IMR-90 (cell line): ENCODE data around the gene DNAH9. TPM values are rescaled to one million over a fixed set of nuclear protein-coding genes. Genes with fewer than 3 reads are reported as not detected.

Experiments used
- ATAC-seq: fragments of 200-7000 bp; cut with Tn5 transposase; 2 replicates; pipeline ENCODE4 v1.9.1; 2020; ENCODE audit warnings: low read depth, mild to moderate bottlenecking, moderate library complexity
- BruUV-seq: library from RNA; stranded (reverse); fragments of 400-500 nt; replicated peaks from 2 replicates; lab custom pipeline; 2021; lab: Mats Ljungman, UMichigan
- CTCF ChIA-PET: fragments of 300-600 bp; formaldehyde crosslinking; extraction: SDS; loops from one replicate; lab custom pipeline; 2021; ENCODE audit warnings: antibody characterized with exemption; lab: Yijun Ruan, JAX
- POLR2A ChIA-PET: fragments of 300-600 bp; sonication (Branson Sonifier 250); formaldehyde crosslinking; loops from one replicate; lab custom pipeline; 2022; ENCODE audit warnings: antibody characterized with exemption; ENCODE audit not compliant: unreplicated experiment; lab: Charles Lee
- DNase-seq: peaks from one replicate; pipeline ENCODE4 v3.0.0; 2013
- H2AFZ ChIP-seq: replicated peaks from 2 replicates; pipeline ENCODE3; 2013; ENCODE audit warnings: low read length, mild to moderate bottlenecking; ENCODE audit not compliant: poor library complexity
- H2AK5ac ChIP-seq: 2 replicates; pipeline ENCODE4 v1.6.1; 2013; ENCODE audit warnings: low read depth, low read length, inconsistent platforms
- H2AK9ac ChIP-seq: replicated peaks from 2 replicates; pipeline ENCODE3; 2013; ENCODE audit warnings: mild to moderate bottlenecking, low read depth, low read length, moderate library complexity; ENCODE audit not compliant: poor library complexity
- H2BK120ac ChIP-seq: 2 replicates; pipeline ENCODE4 v1.6.1; 2013; ENCODE audit warnings: low read depth, low read length, inconsistent platforms
- H2BK15ac ChIP-seq: 3 replicates; pipeline ENCODE4 v1.6.1; 2013; ENCODE audit warnings: low read depth, low read length, inconsistent platforms
- H2BK20ac ChIP-seq: 2 replicates; pipeline ENCODE4 v1.6.1; 2013; ENCODE audit warnings: low read depth, mild to moderate bottlenecking, inconsistent platforms, low read length, moderate library complexity
- H2BK5ac ChIP-seq: 2 replicates; pipeline ENCODE4 v1.6.1; 2013; ENCODE audit warnings: mild to moderate bottlenecking, low read depth, low read length, inconsistent platforms; ENCODE audit not compliant: poor library complexity, severe bottlenecking
- H3K14ac ChIP-seq: replicated peaks from 2 replicates; pipeline ENCODE4 v1.6.1; 2013; ENCODE audit warnings: low read depth, low read length, inconsistent platforms
- H3K18ac ChIP-seq: 2 replicates; pipeline ENCODE4 v1.6.1; 2013; ENCODE audit warnings: low read depth, low read length, control low read depth
- H3K23ac ChIP-seq: 2 replicates; pipeline ENCODE4 v1.6.1; 2013; ENCODE audit warnings: low read depth, low read length, inconsistent platforms
- H3K27ac ChIP-seq: 2 replicates; pipeline ENCODE4 v1.5.1; 2013; ENCODE audit warnings: mild to moderate bottlenecking, control low read depth, low read length; ENCODE audit not compliant: insufficient read depth
- H3K27me3 ChIP-seq: 2 replicates; pipeline ENCODE4 v1.6.1; 2013; ENCODE audit warnings: low read length; ENCODE audit not compliant: control insufficient read depth, insufficient read depth
- H3K36me3 ChIP-seq: 2 replicates; pipeline ENCODE4 v1.6.1; 2013; ENCODE audit warnings: low read length, mixed read lengths; ENCODE audit not compliant: control insufficient read depth, insufficient read depth
- H3K4ac ChIP-seq: 2 replicates; pipeline ENCODE4 v1.6.1; 2013; ENCODE audit warnings: low read depth, low read length, inconsistent platforms
- H3K4me1 ChIP-seq: 2 replicates; pipeline ENCODE4 v1.6.1; 2013; ENCODE audit warnings: low read length, mixed read lengths; ENCODE audit not compliant: control insufficient read depth, insufficient read depth
- H3K4me2 ChIP-seq: 2 replicates; pipeline ENCODE4 v1.6.1; 2013; ENCODE audit warnings: low read depth, mild to moderate bottlenecking, control low read depth, low read length, moderate library complexity
- H3K4me3 ChIP-seq: 2 replicates; pipeline ENCODE4 v1.5.1; 2013; ENCODE audit warnings: low read depth, mild to moderate bottlenecking, control low read depth, low read length, moderate library complexity; ENCODE audit not compliant: insufficient read depth
- H3K56ac ChIP-seq: 2 replicates; pipeline ENCODE4 v1.6.1; 2013; ENCODE audit warnings: low read length, inconsistent platforms; ENCODE audit not compliant: insufficient read depth; ENCODE audit errors: extremely low read depth
- H3K79me1 ChIP-seq, 2 experiments: 2 replicates each; pipeline ENCODE4 v1.6.1; 2013; ENCODE audit warnings: low read length in 2 of 2, inconsistent platforms in 1 of 2, low read depth in 1 of 2
- H3K9ac ChIP-seq: 2 replicates; pipeline ENCODE4 v1.6.1; 2013; ENCODE audit warnings: low read depth, low read length, control low read depth
- H3K9me1 ChIP-seq: 2 replicates; pipeline ENCODE4 v1.6.1; 2013; ENCODE audit warnings: low read length, inconsistent platforms; ENCODE audit not compliant: insufficient read depth
- H3K9me3 ChIP-seq: 2 replicates; pipeline ENCODE4 v1.6.1; 2013; ENCODE audit warnings: low read length; ENCODE audit not compliant: control insufficient read depth, insufficient read depth
- H4K20me1 ChIP-seq: 2 replicates; pipeline ENCODE4 v1.6.1; 2013; ENCODE audit warnings: low read length, inconsistent platforms; ENCODE audit not compliant: insufficient read depth
- H4K5ac ChIP-seq: 2 replicates; pipeline ENCODE4 v1.6.1; 2013; ENCODE audit warnings: mild to moderate bottlenecking, low read depth, low read length, control low read depth
- H4K8ac ChIP-seq, 2 experiments: 2 replicates each; pipeline ENCODE4 v1.6.1; 2013; ENCODE audit warnings: low read depth in 2 of 2, low read length in 2 of 2, control low read depth in 1 of 2, inconsistent platforms in 1 of 2
- H4K91ac ChIP-seq: 2 replicates; pipeline ENCODE4 v1.6.1; 2013; ENCODE audit warnings: low read depth, low read length, inconsistent platforms; ENCODE audit not compliant: insufficient read depth
- BHLHE40 ChIP-seq: fragments of 150-350 bp; IDR thresholded peaks from 2 replicates; pipeline ENCODE4 v1.6.1; 2016; ENCODE audit warnings: mild to moderate bottlenecking, low read depth, low read length
- CEBPB ChIP-seq: IDR thresholded peaks from 2 replicates; pipeline ENCODE4 v1.6.1; 2012; ENCODE audit warnings: low read depth, low read length, improper control_type of control experiment
- FOS ChIP-seq: fragments of 150-350 bp; IDR thresholded peaks from 2 replicates; pipeline ENCODE4 v1.6.1; 2016; ENCODE audit warnings: low read depth, low read length
- MAFK ChIP-seq: IDR thresholded peaks from 2 replicates; pipeline ENCODE4 v1.6.1; 2012; ENCODE audit warnings: low read depth, low read length, improper control_type of control experiment
- MAZ ChIP-seq: IDR thresholded peaks from 2 replicates; pipeline ENCODE4 v1.6.1; 2012; ENCODE audit warnings: low read depth, mild to moderate bottlenecking, low read length, improper control_type of control experiment, moderate library complexity, borderline replicate concordance
- MXI1 ChIP-seq: IDR thresholded peaks from 2 replicates; pipeline ENCODE4 v1.6.1; 2012; ENCODE audit warnings: low read depth, mild to moderate bottlenecking, low read length, moderate library complexity, borderline replicate concordance
- NFE2L2 ChIP-seq: fragments of 150-350 bp; IDR thresholded peaks from 2 replicates; pipeline ENCODE4 v1.6.1; 2016; ENCODE audit warnings: low read depth, mild to moderate bottlenecking, low read length
- POLR2A ChIP-seq: IDR thresholded peaks from 2 replicates; pipeline ENCODE4 v1.6.1; 2012; ENCODE audit warnings: mild to moderate bottlenecking, low read depth, low read length
- RAD21 ChIP-seq: IDR thresholded peaks from 2 replicates; pipeline ENCODE4 v1.6.1; 2012; ENCODE audit warnings: low read length, improper control_type of control experiment
- RFX5 ChIP-seq: IDR thresholded peaks from 2 replicates; pipeline ENCODE4 v1.8.0; 2012; ENCODE audit warnings: low read depth, mild to moderate bottlenecking, low read length, moderate library complexity
- SMC3 ChIP-seq: fragments of 150-350 bp; IDR thresholded peaks from 2 replicates; pipeline ENCODE4 v1.6.1; 2016; ENCODE audit warnings: low read depth, mild to moderate bottlenecking, antibody characterized with exemption, low read length, moderate library complexity
- WGBS, 2 experiments: methylation state at CpG; one replicate each; pipeline versions ENCODE4 v1.1.5 to v1.1.7; 2013; ENCODE audit warnings: missing lambda C conversion rate in 2 of 2; ENCODE audit not compliant: insufficient read length in 1 of 2; ENCODE audit errors: extremely low coverage in 2 of 2; 5-methylcytosine and 5-hydroxymethylcytosine counted together
- dilution Hi-C: fragments of 300-500 bp; cut with HindIII; formaldehyde crosslinking; loops from one replicate; pipeline ENCODE4 v1.14.3; 2018; ENCODE audit warnings: low sequenced_read_pairs; ENCODE audit not compliant: unreplicated experiment
- in situ Hi-C: fragments of 300-500 bp; cut with MboI; formaldehyde crosslinking; loops from 3 replicates; pipeline ENCODE4 v1.14.3; 2019; ENCODE audit warnings: low sequenced_read_pairs, inconsistent platforms, mixed read lengths
- intact Hi-C: fragments of 100-400 bp; cut with micrococcal nuclease; formaldehyde crosslinking; loops from 2 replicates; pipeline ENCODE4 v1.10.0; 2022
- polyA plus RNA-seq, 3 experiments: library from polyadenylated mRNA; depleted of rRNA; stranded (reverse); fragments of >200 nt; gene quantifications; 2 replicates each; pipeline ENCODE4 v1.2.3, GENCODE V29; 2012; ENCODE audit warnings: low replicate concordance in 1 of 3
- total RNA-seq: library from RNA; depleted of rRNA; stranded (reverse); fragments of >200 nt; gene quantifications from 2 replicates; pipeline ENCODE4 v1.2.3, GENCODE V29; 2012
- TF ChIP-seq, protein P1 (sequence below): fragments of 150-350 bp; IDR thresholded peaks from 2 replicates; pipeline ENCODE4 v1.6.1; 2017; ENCODE audit warnings: mild to moderate bottlenecking, antibody characterized with exemption, low read length, low read depth
- TF ChIP-seq, protein P2 (sequence below): conservative IDR thresholded peaks from 2 replicates; pipeline ENCODE4 v1.5.1; 2012; ENCODE audit warnings: mild to moderate bottlenecking, low read depth, low read length, improper control_type of control experiment

Gene DNAH9
- total and polyA plus RNA-seq, 2 of the 4 experiments (the other 2 are of a cell fraction): not detected

DNA sequence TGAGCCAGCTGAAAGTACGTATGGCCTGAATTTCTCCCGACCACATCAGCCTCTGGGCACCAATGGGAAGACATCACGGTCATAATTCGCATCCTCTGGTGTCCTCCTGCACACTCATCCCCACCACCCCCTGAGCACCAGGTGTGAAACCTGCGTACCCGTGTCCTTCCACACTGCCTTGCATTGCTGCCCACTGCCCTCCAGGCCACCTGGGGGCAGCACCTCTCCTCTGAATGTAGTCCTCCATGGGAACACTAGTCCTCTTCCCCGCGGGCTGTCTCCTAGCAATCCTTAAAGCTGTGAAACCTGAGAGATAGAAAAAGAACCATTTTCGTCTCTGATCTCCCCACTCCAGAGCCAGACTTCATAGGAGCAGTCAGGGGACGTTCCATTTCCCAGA is 273.5 kb downstream of the DNAH9 start:
- Histone ChIP-seq H2BK120ac (no peak overlapping the region), H2AK5ac (no peak overlapping the region), H3K9ac (no peak overlapping the region), H3K79me1 (no peaks in the 10 kb centered on the region), H2AFZ (no peak overlapping the region), H3K4me2 (no peak overlapping the region), H3K23ac (no peak overlapping the region), H3K9me3 (peaks cover 34% of the 10 kb centered on the region), H3K27me3 (no peaks in the 10 kb centered on the region), H4K20me1 (no peaks in the 10 kb centered on the region), H3K14ac (no peak overlapping the region), H3K9me1 (no peaks in the 10 kb centered on the region), H3K18ac (no peak overlapping the region), H2BK5ac (no peak overlapping the region), H3K4ac (no peak overlapping the region), H4K91ac (no peak overlapping the region), H4K5ac (no peak overlapping the region), H2AK9ac (no peak overlapping the region), H3K27ac (no peak overlapping the region), H2BK15ac (no peak overlapping the region), H2BK20ac (no peak overlapping the region), H3K4me3 (no peak overlapping the region), H3K56ac (no peak overlapping the region), H3K4me1 (no peaks in the 10 kb centered on the region), H3K36me3 (no peaks in the 10 kb centered on the region), H4K8ac (no peak overlapping the region)
- in situ Hi-C loops: no loop called here
- DNase-seq: no peak
- CTCF ChIA-PET: no interaction called here
- no TSS peak for BruUV-seq
- 70% methylated on average over 2 of the region's 10 CpGs; no CpG with 5 or more reads in 1 of the 2 experiments for WGBS, 2 experiments
- TF ChIP-seq CEBPB (no peak), MXI1 (no peak), RFX5 (no peak), MAZ (no peak), SMC3 (no peak), BHLHE40 (no peak), POLR2A (no peak), RAD21 (no peak), MAFK (no peak), FOS (no peak), NFE2L2 (no peak)
- TF ChIP-seq, protein P1, sequence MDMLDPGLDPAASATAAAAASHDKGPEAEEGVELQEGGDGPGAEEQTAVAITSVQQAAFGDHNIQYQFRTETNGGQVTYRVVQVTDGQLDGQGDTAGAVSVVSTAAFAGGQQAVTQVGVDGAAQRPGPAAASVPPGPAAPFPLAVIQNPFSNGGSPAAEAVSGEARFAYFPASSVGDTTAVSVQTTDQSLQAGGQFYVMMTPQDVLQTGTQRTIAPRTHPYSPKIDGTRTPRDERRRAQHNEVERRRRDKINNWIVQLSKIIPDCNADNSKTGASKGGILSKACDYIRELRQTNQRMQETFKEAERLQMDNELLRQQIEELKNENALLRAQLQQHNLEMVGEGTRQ: no peak
- TF ChIP-seq, protein P2, sequence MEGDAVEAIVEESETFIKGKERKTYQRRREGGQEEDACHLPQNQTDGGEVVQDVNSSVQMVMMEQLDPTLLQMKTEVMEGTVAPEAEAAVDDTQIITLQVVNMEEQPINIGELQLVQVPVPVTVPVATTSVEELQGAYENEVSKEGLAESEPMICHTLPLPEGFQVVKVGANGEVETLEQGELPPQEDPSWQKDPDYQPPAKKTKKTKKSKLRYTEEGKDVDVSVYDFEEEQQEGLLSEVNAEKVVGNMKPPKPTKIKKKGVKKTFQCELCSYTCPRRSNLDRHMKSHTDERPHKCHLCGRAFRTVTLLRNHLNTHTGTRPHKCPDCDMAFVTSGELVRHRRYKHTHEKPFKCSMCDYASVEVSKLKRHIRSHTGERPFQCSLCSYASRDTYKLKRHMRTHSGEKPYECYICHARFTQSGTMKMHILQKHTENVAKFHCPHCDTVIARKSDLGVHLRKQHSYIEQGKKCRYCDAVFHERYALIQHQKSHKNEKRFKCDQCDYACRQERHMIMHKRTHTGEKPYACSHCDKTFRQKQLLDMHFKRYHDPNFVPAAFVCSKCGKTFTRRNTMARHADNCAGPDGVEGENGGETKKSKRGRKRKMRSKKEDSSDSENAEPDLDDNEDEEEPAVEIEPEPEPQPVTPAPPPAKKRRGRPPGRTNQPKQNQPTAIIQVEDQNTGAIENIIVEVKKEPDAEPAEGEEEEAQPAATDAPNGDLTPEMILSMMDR: no peak
- no peak for ATAC-seq
- dilution Hi-C loops: no loop called here
- intact Hi-C loops: no loop called here
- POLR2A ChIA-PET: no interaction called here
